Myocyte (in vitro differentiated cells): ENCODE results near the gene BBS7. TPM values are rescaled to one million over a fixed set of nuclear protein-coding genes. Genes with fewer than 3 reads are reported as not detected.
A peak's percentile ranks its signal among the peaks of the same experiment; 100 is the strongest.

Experiments
- DNase-seq: peaks from one replicate; pipeline ENCODE4 v3.0.0-alpha.2; 2012; ENCODE audit warnings: low read depth
- total RNA-seq: library from RNA; depleted of rRNA; stranded (reverse); fragments of >200 nt; gene quantifications from 2 replicates; pipeline ENCODE4 v1.2.3, GENCODE V29; 2014

The BBS7 gene
- total RNA-seq, 1 donor from 2014 or later: 19.8 TPM

DNA sequence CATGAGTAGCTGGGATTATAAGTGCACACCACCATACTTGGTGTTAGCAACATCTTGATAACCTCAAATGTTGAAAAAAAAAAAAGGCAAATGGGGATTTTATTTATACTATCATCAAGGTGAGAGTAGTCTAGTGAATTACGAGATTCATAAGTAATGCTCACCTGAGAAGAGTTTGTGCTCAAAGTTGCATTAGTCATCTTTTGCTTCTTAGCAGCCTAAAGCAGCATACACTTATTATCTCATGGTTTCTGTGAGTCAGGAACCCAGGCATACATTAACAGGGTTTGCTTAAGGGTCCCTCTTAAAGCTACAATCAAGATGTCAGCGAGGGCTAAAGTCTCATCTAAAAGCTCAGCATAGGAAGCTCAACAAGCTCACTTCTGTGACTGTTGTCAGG lies 77.3 kb downstream of the BBS7 start:
- DNase-seq: no peak

DNA sequence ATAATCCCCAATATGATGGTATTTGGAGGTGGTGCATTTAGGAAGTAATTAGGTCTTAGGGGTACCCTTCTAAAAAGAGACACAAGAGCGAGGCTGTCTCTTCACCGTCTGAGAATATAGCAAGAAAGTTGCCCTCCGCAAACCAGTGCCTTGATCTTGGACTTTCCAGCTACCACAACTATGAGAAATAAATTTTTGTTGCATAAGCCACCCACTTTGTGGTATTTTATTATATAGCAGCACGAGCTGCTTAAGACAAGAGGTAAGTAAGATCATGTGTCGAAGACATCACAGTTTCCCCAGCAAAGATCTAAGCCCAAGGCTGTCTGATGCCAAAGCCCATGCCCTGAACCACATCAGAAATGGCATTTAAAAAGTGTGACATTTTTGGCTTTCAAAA lies 78.8 kb downstream of the BBS7 start:
- peak; percentile 61 for DNase-seq

DNA sequence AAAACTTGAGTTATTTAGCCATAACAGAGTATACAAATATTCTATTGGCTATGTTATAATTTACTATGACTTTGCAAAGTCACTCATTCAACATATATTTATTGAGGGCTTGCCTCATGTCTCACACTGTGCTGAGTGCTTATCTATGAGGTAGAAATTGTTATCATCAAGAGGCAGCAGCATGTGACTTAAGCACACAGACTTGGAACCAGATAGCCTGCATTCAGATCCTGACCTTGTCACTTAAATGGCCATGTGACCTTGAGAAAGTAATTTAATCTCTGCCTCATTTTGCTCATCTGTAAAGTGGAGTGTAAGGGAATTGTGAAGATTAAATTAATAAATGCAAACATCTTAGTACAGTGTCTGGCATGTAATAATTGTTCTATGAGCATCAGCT lies 79.3 kb downstream of the BBS7 start:
- DNase-seq: no peak

GRCh38 chr4:121789960-121790829 lies 80.1 kb downstream of the BBS7 start:
- no peak for DNase-seq

DNA sequence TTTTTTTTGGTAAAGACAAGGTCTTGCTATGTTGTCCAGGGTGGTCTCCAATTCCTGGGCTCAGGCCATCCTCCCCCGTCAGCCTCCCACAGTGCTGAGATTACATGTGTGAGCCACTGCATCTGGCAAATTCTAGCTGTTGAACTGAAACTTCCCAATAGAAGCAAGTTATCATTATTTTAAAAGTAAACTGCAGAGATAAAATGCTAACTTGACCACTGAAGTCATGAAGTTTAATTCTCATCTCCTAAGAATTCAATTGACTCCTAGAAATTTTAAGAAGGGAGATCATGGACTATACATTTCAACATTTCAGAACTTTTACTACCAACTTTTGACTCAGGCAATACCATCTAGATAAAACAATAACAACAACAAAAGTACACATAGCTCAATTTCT lies 80.8 kb downstream of the BBS7 start:
- no peak for DNase-seq

DNA sequence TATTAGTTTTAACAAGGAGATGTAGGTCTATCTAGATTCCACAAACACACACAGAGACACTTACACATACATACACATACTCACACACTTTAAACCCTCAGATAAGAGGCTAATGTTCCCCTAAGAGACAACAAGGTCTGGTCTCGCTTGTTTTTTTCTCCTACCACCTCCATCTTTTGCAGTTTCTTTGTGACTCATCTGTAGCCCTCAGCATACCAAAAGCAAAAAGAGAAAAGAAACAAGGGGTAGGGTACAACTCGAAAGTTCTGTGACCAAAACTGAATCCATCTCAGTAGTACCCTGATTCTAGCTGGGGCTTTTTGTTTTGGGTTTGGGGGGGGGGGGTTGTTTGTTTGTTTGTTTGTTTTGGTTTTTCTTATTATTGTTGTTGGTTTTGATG lies 81.4 kb downstream of the BBS7 start:
- no peak for DNase-seq

- DNase-seq: no peak
Observed at GRCh38 chr4:121786221-121786620, 84.1 kb downstream of the BBS7 start.

- DNase-seq: peak; percentile 93
Observed at GRCh38 chr4:121785479-121785878, 84.8 kb downstream of the BBS7 start.

- peak; percentile 95 for DNase-seq
Observed at GRCh38 chr4:121784975-121785374, 85.3 kb downstream of the BBS7 start.

- no peak for DNase-seq
Observed at GRCh38 chr4:121784401-121784800, 85.9 kb downstream of the BBS7 start.

- DNase-seq: no peak
Observed at GRCh38 chr4:121783210-121783609, 87.1 kb downstream of the BBS7 start.

DNA sequence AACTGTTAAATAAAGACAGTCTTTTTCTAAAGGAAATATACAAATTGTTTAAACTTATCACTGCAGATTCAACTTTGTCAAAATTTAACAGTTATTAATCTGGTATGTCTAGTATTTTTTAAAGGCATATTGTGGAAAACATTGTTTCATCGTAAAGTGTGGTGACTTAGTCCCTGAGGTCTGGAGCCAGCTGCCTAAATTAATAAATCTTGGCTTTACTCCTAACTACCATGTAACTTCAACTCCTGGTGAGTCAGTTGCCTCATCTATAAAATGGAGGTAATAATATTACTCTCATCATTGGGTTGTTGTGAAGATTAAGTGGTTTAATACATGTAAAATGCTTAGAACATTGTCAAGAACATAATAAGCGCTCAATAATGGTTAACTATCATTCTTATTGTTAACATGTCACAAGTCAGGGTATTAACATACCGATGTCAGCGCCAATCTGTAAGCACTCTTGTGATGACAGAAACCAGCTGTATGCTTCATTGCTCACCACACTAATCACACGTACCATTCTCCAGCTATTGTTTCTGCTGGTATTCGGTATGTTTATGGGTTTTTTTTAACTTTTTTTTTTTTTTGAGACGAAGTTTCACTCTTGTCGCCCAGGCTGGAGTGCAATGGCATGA lies 91.2 kb downstream of the BBS7 start:
- DNase-seq: no peak

GRCh38 chr4:121777625-121778024 lies 92.6 kb downstream of the BBS7 start:
- DNase-seq: no peak

GRCh38 chr4:121776610-121777401 lies 93.5 kb downstream of the BBS7 start:
- no peak for DNase-seq

Other genes starting within 250 kb of the BBS7 start
- gene ANXA5, start 173.5 kb downstream of the BBS7 start, total RNA-seq: 444 and 546 TPM in 2 replicates
- gene SMIM43, start 105.3 kb downstream of the BBS7 start, total RNA-seq: 0.36 and 0.99 TPM in 2 replicates
- gene EXOSC9, start 69.2 kb downstream of the BBS7 start, total RNA-seq: 29.7 and 33.8 TPM in 2 replicates
- gene CCNA2, start 46.6 kb downstream of the BBS7 start, total RNA-seq: 1.3 and 1.8 TPM in 2 replicates
- gene TRPC3, start 81.6 kb upstream of the BBS7 start, total RNA-seq: 0.21 TPM in 1 of 2 replicates, not detected in the other